ENCODE results near the gene VMO1.

The VMO1 gene

GRCh38 chr17:4789701-4789950 is 3.5 kb upstream of the VMO1 start:
- DNase-seq (ENCODE audit: low spot score), result no peak
- no peak for TF ChIP-seq CTCF (IDR thresholded peaks at IDR 0.05; ENCODE audit: borderline replicate concordance, control extremely low read depth, extremely low read depth, insufficient read depth, missing control alignments)
- in situ Hi-C loops (cut with MboI; ENCODE audit: low sequenced_read_pairs, unreplicated experiment), result loop anchor here (10.0 kb wide), 1 partner anchor 95 kb away; no protein-coding TSS in a partner anchor

DNA sequence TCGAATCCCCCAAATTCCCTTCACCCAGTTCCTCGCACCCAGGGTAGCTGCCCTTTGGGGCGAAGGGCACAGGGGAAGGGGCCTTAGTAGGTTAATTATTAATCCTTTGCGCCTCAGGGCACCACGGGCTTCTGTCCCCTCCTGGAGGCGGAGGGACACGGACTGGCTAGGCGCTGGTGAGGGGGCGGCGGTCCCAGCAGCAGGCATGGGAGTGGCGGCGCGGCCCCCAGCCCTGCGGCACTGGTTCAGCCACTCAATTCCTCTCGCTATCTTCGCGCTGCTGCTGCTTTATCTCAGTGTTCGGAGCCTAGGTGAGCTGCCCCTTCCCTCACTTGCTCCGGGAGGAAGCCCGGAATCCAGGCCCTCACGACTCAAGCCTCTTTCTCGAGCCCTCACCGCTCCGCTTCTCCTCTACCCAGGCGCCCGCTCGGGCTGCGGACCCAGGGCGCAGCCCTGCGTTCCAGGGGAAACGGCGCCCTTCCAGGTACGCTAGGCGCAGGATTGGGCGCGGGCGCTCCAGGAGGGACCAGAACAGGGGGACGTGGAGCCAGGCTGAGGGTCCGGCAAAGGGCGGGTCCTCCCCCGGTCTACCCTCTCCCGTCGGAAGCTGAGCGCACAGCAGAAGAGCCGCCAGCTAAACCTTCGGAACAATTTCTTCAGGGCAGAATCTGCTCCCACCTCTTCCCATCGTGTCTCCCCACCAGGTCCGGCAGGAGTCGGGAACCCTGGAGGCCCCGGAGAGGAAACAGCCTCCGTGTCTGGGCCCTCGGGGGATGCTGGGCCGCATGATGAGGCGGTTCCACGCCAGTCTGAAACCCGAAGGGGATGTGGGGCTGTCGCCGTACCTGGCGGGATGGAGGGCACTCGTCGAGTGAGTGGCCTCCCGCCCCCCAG is 2.9 kb upstream of the VMO1 start, which contains the start of gene GLTPD2:
GLTPD2 (plus strand) TSS at position 158 of the 894 bp plus-strand sequence; CDS start at position 206, 48 bp downstream.
- no peak for TF ChIP-seq CTCF (IDR thresholded peaks at IDR 0.05; ENCODE audit: borderline replicate concordance, control extremely low read depth, extremely low read depth, insufficient read depth, missing control alignments)
- DNase-seq (ENCODE audit: low spot score), result peak; percentile 35
- in situ Hi-C loops (cut with MboI; ENCODE audit: low sequenced_read_pairs, unreplicated experiment), result loop anchor here (10.0 kb wide), 1 partner anchor 96 kb away; no protein-coding TSS in a partner anchor

DNA sequence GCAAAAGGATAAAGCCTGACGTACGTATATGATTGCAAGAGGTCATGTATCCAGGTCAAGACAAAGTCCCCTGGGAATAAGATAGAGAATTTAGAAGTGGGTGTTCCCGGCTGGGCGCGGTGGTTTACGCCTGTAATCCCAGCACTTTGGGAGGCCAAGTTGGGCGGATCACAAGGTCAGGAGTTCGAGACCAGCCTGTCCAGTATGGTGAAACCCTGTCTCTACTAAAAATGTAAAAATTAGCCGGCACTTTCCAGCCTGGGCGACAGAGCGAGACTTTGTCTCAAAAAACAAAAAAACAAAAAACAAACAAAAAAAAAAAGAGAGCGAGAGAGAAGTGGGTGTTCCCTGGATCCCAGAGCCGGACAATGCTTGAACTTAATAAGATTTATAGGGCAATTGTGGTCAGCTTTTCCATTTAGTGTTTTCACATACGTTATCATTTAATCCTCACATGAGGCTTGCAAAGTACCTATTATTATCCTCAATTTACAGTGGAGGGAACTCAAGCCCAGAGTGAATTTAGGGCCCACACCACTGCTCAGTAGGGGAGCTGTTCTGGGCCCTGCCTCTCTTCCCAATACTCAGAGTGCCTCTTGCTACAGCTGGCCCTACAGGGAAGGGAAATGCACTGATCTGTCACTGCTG is 2.1 kb upstream of the VMO1 start:
- in situ Hi-C loops (cut with MboI; ENCODE audit: low sequenced_read_pairs, unreplicated experiment), result loop anchor here (10.0 kb wide), 1 partner anchor 97 kb away; no protein-coding TSS in a partner anchor
- DNase-seq (ENCODE audit: low spot score), result no peak
- no peak for TF ChIP-seq CTCF (IDR thresholded peaks at IDR 0.05; ENCODE audit: borderline replicate concordance, control extremely low read depth, extremely low read depth, insufficient read depth, missing control alignments)

DNA sequence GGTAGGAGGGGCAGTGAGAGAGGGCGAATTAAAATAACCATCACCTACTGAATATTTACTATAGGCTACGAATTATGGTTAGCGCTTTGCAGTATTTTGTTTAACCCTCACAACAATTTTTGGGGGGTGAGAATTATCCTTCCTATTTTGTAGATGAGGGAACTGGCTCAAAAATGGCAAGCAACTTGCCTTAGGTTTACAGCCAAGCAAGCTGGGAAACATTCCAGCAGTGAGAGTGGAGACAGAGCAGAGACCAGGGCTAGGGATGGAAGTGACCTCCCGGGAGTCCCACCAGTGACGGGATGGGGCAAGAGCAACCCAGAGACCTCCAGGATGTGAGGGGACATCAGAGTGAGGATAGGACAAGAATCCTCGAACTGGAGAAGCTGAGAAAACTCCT is 352 bp upstream of the VMO1 start:
- in situ Hi-C loops (cut with MboI; ENCODE audit: low sequenced_read_pairs, unreplicated experiment), result loop anchor here (10.0 kb wide), 1 partner anchor 98 kb away; no protein-coding TSS in a partner anchor
- TF ChIP-seq CTCF (IDR thresholded peaks at IDR 0.05; ENCODE audit: borderline replicate concordance, control extremely low read depth, extremely low read depth, insufficient read depth, missing control alignments), result no peak
- peak; percentile 26 for DNase-seq (ENCODE audit: low spot score)

DNA sequence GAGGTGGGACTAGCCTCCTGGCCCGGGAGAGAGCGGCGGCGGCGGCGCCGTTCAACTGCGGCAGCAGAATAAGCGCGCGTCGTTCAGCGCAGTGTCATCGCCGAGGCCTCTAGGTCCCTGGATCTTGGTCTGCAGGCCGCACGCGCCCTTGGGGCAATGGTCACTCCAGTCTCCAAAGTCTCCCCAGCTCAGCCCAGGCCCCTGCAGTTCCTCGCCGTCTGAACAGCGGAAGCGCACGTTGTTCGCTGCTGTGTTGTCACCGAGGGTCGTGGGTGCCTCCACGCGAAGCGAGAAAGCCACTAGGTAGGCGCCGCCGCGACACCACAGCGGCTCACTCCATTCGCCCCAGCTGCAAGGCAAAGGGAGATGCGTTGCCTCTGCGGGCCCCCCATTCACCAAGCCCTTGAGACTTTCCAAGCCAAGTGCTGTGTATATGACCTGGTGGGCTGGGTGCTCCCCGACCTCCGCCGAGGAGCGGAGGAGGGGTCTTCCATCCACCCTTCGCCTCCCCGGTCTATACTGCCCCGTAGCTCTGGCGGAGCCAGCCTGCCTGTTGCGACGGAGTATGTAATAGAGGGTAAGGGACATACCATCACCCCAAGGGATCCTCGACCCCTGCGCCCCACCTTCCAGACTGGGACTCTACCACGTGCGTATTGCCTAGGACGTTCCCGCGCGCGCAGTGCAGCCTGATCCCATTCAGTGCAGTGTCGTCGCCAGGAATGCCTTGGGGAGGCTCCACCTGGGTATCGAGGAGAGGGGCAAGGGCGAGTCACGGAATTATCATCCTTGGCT is 656 bp downstream of the VMO1 start:
- peak; percentile 28 for DNase-seq (ENCODE audit: low spot score)
- TF ChIP-seq CTCF (IDR thresholded peaks at IDR 0.05; ENCODE audit: borderline replicate concordance, control extremely low read depth, extremely low read depth, insufficient read depth, missing control alignments), result no peak
- in situ Hi-C loops (cut with MboI; ENCODE audit: low sequenced_read_pairs, unreplicated experiment), result loop anchor here (10.0 kb wide), 1 partner anchor 99 kb away; no protein-coding TSS in a partner anchor

DNA sequence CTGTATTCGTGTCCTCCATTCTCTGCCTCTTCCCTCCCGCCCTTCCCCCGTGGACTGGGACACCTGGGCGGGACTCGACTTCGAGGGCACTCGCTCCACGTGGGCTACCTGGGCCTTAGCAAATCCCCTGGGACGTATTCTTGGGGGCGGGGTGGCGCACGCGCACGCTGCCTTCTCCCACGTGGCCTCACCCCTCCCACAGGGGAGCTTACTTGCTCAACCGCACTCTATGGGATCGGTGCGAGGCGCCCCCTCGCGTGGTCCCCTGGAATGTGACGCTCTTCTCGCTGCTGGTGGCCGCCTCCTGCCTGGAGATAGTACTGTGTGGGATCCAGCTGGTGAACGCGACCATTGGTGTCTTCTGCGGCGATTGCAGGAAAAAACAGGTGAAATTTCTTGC is 3.5 kb downstream of the VMO1 start:
- in situ Hi-C loops (cut with MboI; ENCODE audit: low sequenced_read_pairs, unreplicated experiment), result loop anchor here (10.0 kb wide), 1 partner anchor 102 kb away; no protein-coding TSS in a partner anchor
- TF ChIP-seq CTCF (IDR thresholded peaks at IDR 0.05; ENCODE audit: borderline replicate concordance, control extremely low read depth, extremely low read depth, insufficient read depth, missing control alignments), result no peak
- DNase-seq (ENCODE audit: low spot score), result peak; percentile 19
